ENCODE data around the gene SYNC.

SYNC gene

GRCh38 chr1:32744071-32744425, 41.5 kb upstream of the SYNC start:
- DNase-seq (ENCODE audit: low spot score): no peak
- ChIA-PET POLR2A (ENCODE audit: low non-redundant PET) (no interaction called here), CTCF (no interaction called here)
- TF ChIP-seq, protein P1, sequence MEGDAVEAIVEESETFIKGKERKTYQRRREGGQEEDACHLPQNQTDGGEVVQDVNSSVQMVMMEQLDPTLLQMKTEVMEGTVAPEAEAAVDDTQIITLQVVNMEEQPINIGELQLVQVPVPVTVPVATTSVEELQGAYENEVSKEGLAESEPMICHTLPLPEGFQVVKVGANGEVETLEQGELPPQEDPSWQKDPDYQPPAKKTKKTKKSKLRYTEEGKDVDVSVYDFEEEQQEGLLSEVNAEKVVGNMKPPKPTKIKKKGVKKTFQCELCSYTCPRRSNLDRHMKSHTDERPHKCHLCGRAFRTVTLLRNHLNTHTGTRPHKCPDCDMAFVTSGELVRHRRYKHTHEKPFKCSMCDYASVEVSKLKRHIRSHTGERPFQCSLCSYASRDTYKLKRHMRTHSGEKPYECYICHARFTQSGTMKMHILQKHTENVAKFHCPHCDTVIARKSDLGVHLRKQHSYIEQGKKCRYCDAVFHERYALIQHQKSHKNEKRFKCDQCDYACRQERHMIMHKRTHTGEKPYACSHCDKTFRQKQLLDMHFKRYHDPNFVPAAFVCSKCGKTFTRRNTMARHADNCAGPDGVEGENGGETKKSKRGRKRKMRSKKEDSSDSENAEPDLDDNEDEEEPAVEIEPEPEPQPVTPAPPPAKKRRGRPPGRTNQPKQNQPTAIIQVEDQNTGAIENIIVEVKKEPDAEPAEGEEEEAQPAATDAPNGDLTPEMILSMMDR (conservative IDR thresholded peaks at IDR 0.05; ENCODE audit: low read depth): no peak
- H3K27ac ChIP-seq: peak overlapping the region; percentile 94

- H3K27ac ChIP-seq: peak overlapping the region; percentile 94
- DNase-seq (ENCODE audit: low spot score): no peak
- CTCF ChIA-PET: interaction anchor here (1.7 kb wide), 1 partner anchor 31 kb away, joined by 13 read pairs; no protein-coding TSS in a partner anchor
- POLR2A ChIA-PET (ENCODE audit: low non-redundant PET): interaction anchor here (0.6 kb wide), 1 partner anchor 54 kb away, joined by 8 read pairs; no protein-coding TSS in a partner anchor
- TF ChIP-seq, protein P1 (conservative IDR thresholded peaks at IDR 0.05; ENCODE audit: low read depth): no peak
Observed at GRCh38 chr1:32743380-32744070, 41.0 kb upstream of the SYNC start.

DNA sequence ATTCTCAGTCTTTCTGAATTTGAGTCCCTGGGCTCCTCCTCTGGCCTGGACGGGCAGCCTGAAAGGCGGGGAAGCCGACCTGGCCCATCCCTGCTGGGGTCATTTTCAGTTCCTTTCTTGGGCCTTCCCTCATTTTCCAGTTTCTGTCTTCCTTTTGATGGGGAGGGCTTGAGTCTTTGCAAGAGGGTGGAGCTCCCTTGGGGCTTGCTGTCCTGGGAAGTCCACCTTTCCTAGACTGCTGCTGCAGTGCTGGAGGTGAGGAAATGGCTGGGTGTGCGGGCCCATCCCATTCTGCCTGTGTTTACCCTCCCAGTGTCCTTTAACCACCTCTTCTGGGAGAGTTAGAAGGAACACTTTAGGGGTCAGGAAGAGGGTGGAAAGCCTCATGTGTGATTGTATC, 40.4 kb upstream of the SYNC start:
- peak; percentile 50 for DNase-seq (ENCODE audit: low spot score)
- TF ChIP-seq, protein P1 (conservative IDR thresholded peaks at IDR 0.05; ENCODE audit: low read depth): no peak
- ChIA-PET POLR2A (ENCODE audit: low non-redundant PET) (interaction anchor here (0.6 kb wide), 1 partner anchor 53 kb away, joined by 8 read pairs; no protein-coding TSS in a partner anchor), CTCF (interaction anchor here (1.0 to 1.7 kb wide), 2 partner anchors 30 to 31 kb away, joined by 3 to 13 read pairs; no protein-coding TSS in a partner anchor)
- peak overlapping the region; percentile 94 for H3K27ac ChIP-seq

- TF ChIP-seq, protein P1 (conservative IDR thresholded peaks at IDR 0.05; ENCODE audit: low read depth): no peak
- peak; percentile 60 for DNase-seq (ENCODE audit: low spot score)
- ChIA-PET POLR2A (ENCODE audit: low non-redundant PET) (interaction anchor here (0.6 kb wide), 2 partner anchors 52 to 202 kb away, joined by 4 to 8 read pairs; no protein-coding TSS in a partner anchor), CTCF (interaction anchor here (0.6 to 1.7 kb wide), 4 partner anchors 30 to 36 kb away, joined by 3 to 13 read pairs (median 4); no protein-coding TSS in a partner anchor)
- H3K27ac ChIP-seq: peak overlapping the region; percentile 94
Observed at GRCh38 chr1:32742199-32742947, 39.8 kb upstream of the SYNC start.

DNA sequence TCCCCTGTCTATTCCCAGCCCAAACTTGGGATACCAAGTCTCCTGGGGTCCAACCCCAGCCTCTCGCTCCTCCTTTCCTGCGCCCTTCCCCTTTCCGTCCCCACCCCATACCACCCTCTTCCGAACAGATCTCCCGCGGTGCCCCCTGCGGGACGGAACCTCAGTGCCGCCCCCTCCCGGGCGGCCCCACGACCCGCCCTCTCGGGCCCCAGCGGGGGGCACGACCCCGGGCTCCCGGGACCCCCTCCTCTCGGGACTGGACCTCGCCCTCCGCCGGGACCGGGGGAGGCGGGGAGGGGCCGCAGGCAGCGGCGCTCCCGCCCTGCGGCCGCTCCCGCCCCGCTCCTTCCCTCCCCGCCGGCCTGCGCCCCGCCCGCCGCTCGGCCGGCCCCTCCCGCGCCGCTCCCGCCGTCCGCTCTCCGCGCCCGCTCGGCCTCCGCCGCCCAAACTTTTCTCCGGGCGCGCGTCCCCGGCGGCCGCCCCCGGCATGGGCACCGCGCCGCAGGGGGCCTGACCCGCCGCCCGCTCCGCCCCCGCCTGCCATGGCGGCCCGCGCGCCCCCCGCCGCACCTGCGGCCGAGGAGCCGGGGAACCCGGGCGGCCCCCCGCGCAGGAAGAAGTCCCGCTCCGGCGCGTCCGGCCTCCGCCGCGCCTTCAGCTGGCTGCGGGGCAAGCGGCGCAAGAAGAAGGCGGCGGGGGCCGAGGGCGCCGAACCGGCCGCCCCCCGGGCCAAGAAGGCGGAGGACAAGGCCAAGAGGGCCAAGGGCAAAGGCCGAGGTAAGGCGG, 39.0 kb upstream of the SYNC start:
- ChIA-PET POLR2A (ENCODE audit: low non-redundant PET) (no interaction called here), CTCF (interaction anchor here (0.6 to 1.7 kb wide), 3 partner anchors 29 to 36 kb away, joined by 3 to 13 read pairs (median 4); no protein-coding TSS in a partner anchor)
- peak; percentile 70 for DNase-seq (ENCODE audit: low spot score)
- peak overlapping the region; percentile 94 for H3K27ac ChIP-seq
- TF ChIP-seq, protein P1 (conservative IDR thresholded peaks at IDR 0.05; ENCODE audit: low read depth): peak; percentile 53

DNA sequence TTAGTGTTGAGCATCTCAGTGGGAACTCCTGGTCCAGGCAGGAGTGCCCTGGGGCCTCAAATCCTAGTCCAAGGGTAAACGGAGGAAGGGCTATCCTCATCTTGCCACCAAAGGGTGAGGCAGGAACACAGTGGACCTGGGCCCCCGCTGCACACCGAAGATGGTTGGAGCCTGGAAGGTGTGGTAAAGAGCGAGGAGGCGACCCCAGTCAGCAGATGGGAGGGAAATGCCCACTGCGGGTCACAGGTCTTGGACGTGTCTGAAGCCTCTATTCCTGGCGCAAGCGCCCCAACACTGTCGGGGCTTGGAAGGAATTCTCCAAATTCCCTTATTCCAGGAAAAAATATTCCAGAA, 38.5 kb upstream of the SYNC start:
- ChIA-PET CTCF (interaction anchor here (1.4 kb wide), 1 partner anchor 32 kb away, joined by 3 read pairs; no protein-coding TSS in a partner anchor), POLR2A (ENCODE audit: low non-redundant PET) (no interaction called here)
- no peak for DNase-seq (ENCODE audit: low spot score)
- H3K27ac ChIP-seq: peak overlapping the region; percentile 94
- TF ChIP-seq, protein P1 (conservative IDR thresholded peaks at IDR 0.05; ENCODE audit: low read depth): no peak

All from RWPE1 (cell line).